NCI-H1092 treated with DMSO at 0.1 percent for 48 hours (cell line): ENCODE results near the gene TYW1.
A peak's percentile ranks its signal among the peaks of the same experiment; 100 is the strongest.
"Not testable (repeated sequence)": the region's sequence is repeated elsewhere in the genome, so short reads cannot be mapped to it uniquely, and the experiment has no call there.

Experiments used
- DNase-seq: peaks from one replicate; lab custom pipeline; 2025; lab: John Stamatoyannopoulos, UW

TYW1 gene

GRCh38 chr7:67189801-67190465 is 193.3 kb downstream of the TYW1 start:
- DNase-seq: peak; percentile 13

DNA sequence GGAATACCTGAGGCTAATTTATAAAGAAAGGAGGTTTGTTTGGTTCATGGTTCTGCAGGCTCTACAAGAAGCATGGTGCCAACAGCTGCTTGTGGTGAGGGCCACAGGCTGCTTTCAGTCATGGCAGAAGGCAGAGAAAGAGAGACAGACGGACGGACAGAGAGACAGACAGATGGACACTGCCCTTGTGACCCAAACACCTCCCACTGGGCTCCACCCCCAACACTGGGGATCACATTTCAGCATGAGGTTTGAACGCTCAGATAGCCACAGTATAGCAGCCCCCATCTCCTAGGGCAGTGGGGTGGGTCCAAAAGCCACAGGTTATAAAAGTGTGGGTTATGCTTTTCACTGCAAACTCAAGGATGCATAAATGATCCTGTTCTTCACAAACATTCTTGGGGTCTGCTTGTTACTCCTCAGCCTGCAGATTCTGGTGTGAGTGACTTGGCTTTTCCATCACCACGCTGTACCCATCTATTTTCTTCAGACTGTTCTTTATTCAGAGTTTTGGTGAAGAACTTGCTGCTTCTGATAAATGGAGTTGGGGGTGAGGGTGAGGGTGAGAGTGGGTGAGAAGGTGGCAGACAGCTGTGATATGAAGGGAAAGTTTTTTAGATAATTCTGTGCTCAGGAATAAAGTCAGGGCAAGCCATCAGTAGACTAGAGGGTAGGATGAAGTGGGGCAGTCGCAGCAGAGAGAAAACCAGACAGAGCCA is 194.5 kb downstream of the TYW1 start:
- not testable (repeated sequence) for DNase-seq

DNA sequence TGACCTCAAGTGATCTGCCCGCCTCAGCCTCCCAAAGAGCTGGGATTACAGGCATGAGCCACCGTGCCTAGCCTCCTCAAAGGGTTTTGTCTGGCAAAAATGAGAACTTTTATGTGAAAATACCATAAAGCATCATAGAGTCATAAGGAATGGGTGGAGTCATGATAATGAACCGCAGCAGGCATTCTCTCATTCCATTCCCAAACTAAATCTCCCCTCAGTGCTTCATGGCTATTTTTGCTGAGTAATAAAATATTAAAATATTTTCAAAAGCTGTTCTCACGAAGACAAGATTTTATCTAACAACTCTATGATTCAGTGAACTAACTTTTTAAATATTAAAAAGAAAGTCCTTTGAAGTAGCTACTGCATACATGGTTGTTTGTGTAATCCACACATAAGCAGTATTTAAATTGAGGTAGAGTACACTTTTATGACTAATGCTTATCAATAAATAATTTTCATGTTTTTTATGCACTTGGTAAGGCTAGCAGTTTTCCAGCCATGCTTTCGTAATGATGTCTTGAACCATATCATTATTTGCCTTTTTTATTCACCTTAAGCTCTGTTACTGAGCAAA is 195.6 kb downstream of the TYW1 start:
- peak; percentile 36 for DNase-seq

- peak; percentile 94 for DNase-seq
Observed at GRCh38 chr7:67192889-67193613, 196.4 kb downstream of the TYW1 start.

- DNase-seq: not testable (repeated sequence)
Observed at GRCh38 chr7:67196176-67196575, 199.5 kb downstream of the TYW1 start.

GRCh38 chr7:67198865-67199526 is 202.4 kb downstream of the TYW1 start:
- DNase-seq: not testable (repeated sequence)

DNA sequence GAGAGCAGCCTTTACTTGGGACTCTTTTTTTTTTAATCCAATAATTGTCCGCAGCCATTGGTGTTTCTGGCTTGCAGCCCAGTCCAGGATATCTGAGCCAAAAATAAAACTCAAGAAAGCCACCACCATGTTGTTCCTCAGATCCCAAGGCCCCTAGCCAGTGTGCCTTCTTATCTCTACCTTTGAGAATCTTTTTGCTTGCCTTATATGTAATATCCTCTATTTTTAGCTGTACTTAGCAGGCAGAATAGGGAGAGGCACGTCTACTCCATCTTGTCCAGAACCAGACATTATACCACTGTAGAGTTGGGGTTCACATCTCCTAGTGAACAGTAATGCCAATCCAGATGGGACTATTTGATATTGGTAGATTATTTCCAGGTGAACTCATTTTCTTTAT is 209.1 kb downstream of the TYW1 start:
- not testable (repeated sequence) for DNase-seq

- DNase-seq: no peak
Observed at GRCh38 chr7:67206452-67206851, 209.8 kb downstream of the TYW1 start.

DNA sequence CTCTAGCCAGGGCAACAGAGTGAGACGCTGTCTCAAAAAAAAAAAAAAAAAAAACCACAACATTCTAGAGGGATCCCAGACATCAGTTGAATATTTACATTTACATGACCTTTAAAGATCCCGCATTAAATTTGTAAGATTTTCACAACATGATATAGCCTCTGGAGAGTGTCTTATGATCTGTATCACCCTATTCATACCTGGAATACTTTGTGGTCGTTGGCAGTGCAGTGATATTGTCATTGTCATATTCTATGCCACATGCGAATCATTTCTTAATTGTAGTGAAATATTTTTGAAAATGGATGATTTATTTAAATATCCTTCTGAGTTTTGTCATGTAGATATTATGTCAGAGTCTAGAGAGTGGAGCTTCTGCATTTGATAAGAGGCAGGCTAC is 212.0 kb downstream of the TYW1 start:
- not testable (repeated sequence) for DNase-seq

- no peak for DNase-seq
Observed at GRCh38 chr7:67209256-67209655, 212.6 kb downstream of the TYW1 start.

DNA sequence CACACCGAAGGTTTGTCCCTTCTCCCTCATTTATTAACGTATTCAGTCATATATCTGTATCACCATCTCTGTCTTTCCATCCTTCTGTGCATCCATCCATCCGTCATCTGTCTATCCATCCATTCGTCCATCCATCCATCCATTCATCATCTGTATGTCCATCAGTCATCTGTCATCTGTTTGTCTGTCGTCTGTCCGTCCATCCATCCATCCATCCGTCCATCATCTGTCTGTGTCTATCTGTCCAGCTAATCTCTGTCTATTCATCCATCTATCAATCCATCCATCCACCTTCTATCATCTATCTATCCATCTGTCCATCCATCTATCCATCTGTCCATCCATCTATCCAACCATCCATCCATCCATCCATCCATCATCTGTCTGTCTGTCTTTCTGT is 213.9 kb downstream of the TYW1 start:
- no peak for DNase-seq

DNA sequence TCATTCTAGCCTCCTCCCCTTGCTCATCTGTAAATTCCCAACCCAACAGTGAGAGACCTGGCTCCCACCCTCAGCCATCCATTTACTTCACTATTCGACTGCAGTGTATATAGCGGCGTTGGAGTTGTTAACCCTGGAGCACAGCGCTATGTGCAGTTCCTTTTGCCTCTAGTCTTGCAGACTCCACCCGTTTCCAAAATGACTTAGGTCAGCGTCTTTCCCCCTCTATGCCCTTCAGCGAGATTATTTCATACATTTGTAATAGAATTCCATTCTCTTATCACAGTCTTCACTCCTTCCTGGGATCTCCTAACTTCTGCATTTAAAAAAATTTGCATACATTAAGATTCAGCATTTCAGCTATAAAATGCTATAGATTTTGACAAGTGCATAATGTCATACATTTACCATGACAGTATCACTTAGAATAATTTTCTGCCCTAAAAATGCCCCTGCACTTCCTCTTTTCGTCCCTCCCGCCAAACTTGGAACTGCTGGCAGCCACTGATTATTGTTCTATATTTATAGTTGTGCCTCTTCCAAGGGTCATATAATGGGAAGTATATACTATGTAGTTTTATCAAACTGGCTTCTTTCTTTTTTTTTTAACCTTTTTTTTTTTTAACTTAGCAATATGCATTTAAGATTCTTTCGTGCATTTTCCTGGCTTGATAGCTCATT is 215.2 kb downstream of the TYW1 start:
- not testable (repeated sequence) for DNase-seq

- DNase-seq: not testable (repeated sequence)
Observed at GRCh38 chr7:67213038-67213437, 216.4 kb downstream of the TYW1 start.

DNA sequence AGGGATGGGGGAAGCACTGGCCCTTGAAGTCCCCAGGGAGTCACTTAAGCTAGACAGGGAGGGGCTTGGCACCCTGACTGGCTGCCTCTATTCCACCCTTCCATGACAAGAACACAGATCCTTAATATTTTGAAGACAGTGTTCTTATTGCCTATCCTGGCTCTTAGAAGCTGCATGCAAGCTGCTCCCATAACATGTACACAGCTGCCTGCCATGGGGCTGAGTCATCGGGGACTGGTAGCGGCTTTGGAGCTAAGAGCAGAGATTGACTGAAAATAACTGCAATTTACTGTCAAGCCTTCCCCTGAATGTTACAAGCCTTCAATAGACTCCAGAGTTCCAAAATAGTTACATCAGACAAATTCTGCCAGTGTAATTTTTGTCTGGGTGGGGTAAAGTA is 226.9 kb downstream of the TYW1 start:
- DNase-seq: not testable (repeated sequence)

GRCh38 chr7:67226340-67226907 is 229.8 kb downstream of the TYW1 start:
- not testable (repeated sequence) for DNase-seq

DNA sequence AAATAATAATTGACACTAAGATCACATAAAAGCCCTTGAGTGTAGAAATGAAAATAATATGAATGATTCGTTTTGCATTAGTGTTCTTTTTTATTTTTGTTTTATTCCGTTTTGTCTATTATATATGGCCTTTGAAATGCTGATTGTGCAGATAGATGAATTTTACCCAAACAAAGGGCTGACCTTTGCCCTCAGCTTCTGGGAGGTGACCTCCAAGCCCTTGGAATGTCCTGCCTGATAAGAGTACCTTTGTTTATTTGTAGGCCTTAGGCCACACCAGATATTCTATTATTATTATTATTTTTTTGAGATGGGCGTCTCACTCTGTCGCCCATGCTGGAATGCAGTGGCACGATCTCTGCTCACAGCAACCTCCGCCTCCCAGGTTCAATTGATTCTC is 230.3 kb downstream of the TYW1 start:
- DNase-seq: not testable (repeated sequence)

DNA sequence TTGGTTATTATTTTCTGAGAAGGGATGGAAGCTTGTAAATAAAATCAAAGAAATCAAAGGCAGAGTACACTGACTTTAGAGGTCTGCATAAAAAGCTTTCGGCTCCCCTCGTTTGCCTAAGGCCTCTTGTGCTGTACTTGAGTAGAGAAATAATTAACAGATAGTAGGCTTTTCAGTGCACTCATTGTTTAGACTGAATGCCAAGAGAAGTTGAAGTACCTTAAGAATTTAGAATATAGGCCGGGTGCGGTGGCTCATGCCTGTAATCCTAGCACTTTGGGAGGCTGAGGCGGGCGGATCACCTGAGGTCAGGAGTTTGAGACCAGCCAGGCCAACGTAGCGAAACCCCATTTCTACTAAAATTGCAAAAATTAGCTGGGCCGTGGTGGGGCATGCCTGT is 232.4 kb downstream of the TYW1 start:
- DNase-seq: not testable (repeated sequence)

- DNase-seq: not testable (repeated sequence)
Observed at GRCh38 chr7:67230029-67230428, 233.4 kb downstream of the TYW1 start.

GRCh38 chr7:67233506-67233905 is 236.9 kb downstream of the TYW1 start:
- not testable (repeated sequence) for DNase-seq

DNA sequence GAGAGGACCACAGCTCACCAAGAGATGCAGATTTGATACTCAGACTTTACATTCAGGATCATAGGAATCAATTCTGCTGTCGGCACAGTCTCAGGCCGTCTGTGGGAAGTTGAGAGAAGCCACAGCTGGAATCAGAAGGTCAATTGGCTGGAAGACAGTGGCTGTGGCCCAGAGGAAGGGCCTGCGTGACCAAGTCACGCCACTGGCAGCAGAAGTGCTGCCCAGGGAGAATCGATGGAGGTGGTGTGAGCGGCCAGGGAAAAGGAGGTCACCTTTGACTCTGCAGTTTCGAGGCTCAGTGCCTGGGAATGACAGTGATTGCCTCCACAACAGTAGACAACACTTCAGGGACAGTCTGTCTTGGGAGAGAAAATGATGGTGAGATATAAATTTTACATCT is 239.6 kb downstream of the TYW1 start:
- not testable (repeated sequence) for DNase-seq

DNA sequence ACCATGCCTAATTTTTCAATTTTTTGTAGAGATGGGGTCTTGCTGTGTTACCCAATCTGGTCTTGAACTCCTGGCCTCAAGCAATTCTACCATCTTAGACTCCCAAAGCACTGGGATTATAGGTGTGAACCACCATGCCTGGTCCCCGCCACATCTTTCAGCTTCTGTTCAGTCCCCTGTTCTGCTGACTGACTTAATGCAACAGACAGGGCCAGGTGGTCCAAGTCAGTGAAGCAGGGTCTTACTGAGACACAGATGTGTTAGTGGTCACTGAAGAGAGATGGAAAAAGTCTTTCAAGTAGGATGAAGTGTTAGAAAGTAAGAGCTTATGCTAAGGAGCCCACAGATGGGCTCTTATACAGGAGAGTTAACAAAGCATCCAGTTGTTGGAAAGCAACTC is 246.2 kb downstream of the TYW1 start:
- DNase-seq: not testable (repeated sequence)
